Activated CD8-positive, alpha-beta memory T cell treated with anti-CD3 and anti-CD28 coated beads for 1 hour (primary cell): ENCODE measurements around the gene WWOX.
"Not testable (repeated sequence)": the region's sequence is repeated elsewhere in the genome, so short reads cannot be mapped to it uniquely, and the experiment has no call there.

ENCODE experiments used
- DNase-seq, 2 donors: peaks; one replicate each; pipeline ENCODE4 v3.0.0-alpha.2; 2020; ENCODE audit warnings: low read depth in 1 of 2; ENCODE audit errors: extremely low read depth in 1 of 2

WWOX gene

GRCh38 chr16:79192904-79193303, 1093.5 kb downstream of the WWOX start:
- DNase-seq: no peak

GRCh38 chr16:79194291-79194690, 1094.8 kb downstream of the WWOX start:
- no peak for DNase-seq

GRCh38 chr16:79195938-79196337, 1096.5 kb downstream of the WWOX start:
- no peak for DNase-seq

- DNase-seq: no peak
Measured at GRCh38 chr16:79201436-79201835, 1102.0 kb downstream of the WWOX start.

GRCh38 chr16:79202977-79203376, 1103.5 kb downstream of the WWOX start:
- no peak for DNase-seq

- no peak for DNase-seq
Measured at GRCh38 chr16:79204486-79204885, 1105.0 kb downstream of the WWOX start.

GRCh38 chr16:79206889-79207288, 1107.4 kb downstream of the WWOX start:
- DNase-seq: no peak

GRCh38 chr16:79209308-79209707, 1109.9 kb downstream of the WWOX start:
- DNase-seq: no peak

GRCh38 chr16:79210607-79211006, 1111.2 kb downstream of the WWOX start:
- no peak for DNase-seq

GRCh38 chr16:79211586-79211985, 1112.1 kb downstream of the WWOX start:
- DNase-seq: no peak

GRCh38 chr16:79212114-79212791, 1112.8 kb downstream of the WWOX start:
- DNase-seq: no peak

GRCh38 chr16:79213214-79213613, 1113.8 kb downstream of the WWOX start:
- DNase-seq: no peak

GRCh38 chr16:79215289-79215688, 1115.8 kb downstream of the WWOX start:
- no peak for DNase-seq

- DNase-seq: no peak
Measured at GRCh38 chr16:79217375-79218011, 1118.0 kb downstream of the WWOX start.

- DNase-seq: no peak
Measured at GRCh38 chr16:79218351-79218750, 1118.9 kb downstream of the WWOX start.

- DNase-seq: not testable (repeated sequence)
Measured at GRCh38 chr16:79225994-79226393, 1126.5 kb downstream of the WWOX start.

GRCh38 chr16:79229361-79229760, 1129.9 kb downstream of the WWOX start:
- no peak for DNase-seq

GRCh38 chr16:79245700-79246099, 1146.2 kb downstream of the WWOX start:
- not testable (repeated sequence) for DNase-seq

- no peak for DNase-seq
Measured at GRCh38 chr16:79247386-79247785, 1147.9 kb downstream of the WWOX start.

- DNase-seq: no peak
Measured at GRCh38 chr16:79248351-79248750, 1148.9 kb downstream of the WWOX start.

GRCh38 chr16:79250502-79251098, 1151.1 kb downstream of the WWOX start:
- DNase-seq: no peak

GRCh38 chr16:79253100-79253631, 1153.7 kb downstream of the WWOX start:
- DNase-seq: no peak
